NCI-H1105 treated with DMSO at 0.1 percent for 48 hours (cell line): ENCODE results near the gene ASB11.
"Not testable (repeated sequence)": the region's sequence is repeated elsewhere in the genome, so short reads cannot be mapped to it uniquely, and the experiment has no call there.

Experiments used
- DNase-seq: peaks from one replicate; lab custom pipeline; 2025; lab: John Stamatoyannopoulos, UW

Gene ASB11

DNA sequence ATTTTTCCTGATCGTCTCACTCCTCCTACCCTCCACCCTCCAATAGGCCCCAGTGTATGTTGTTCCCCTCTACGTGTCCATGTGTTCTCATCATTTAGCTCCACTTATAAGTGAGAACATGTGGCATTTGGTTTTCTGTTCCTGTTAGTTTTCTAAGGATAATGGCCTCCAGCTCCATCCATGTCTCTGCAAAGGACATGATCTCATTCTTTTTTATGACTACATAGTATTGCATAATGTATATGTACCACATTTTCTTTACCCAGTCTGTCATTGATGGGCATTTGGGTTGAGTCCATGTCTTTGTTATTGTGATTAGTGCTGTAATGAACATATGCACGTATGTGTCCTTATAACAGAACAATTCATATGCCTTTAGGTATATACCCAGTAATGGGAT is 9.5 kb downstream of the ASB11 start:
- not testable (repeated sequence) for DNase-seq

- no peak for DNase-seq
Measured at GRCh38 chrX:15301924-15302323, 13.5 kb downstream of the ASB11 start.

DNA sequence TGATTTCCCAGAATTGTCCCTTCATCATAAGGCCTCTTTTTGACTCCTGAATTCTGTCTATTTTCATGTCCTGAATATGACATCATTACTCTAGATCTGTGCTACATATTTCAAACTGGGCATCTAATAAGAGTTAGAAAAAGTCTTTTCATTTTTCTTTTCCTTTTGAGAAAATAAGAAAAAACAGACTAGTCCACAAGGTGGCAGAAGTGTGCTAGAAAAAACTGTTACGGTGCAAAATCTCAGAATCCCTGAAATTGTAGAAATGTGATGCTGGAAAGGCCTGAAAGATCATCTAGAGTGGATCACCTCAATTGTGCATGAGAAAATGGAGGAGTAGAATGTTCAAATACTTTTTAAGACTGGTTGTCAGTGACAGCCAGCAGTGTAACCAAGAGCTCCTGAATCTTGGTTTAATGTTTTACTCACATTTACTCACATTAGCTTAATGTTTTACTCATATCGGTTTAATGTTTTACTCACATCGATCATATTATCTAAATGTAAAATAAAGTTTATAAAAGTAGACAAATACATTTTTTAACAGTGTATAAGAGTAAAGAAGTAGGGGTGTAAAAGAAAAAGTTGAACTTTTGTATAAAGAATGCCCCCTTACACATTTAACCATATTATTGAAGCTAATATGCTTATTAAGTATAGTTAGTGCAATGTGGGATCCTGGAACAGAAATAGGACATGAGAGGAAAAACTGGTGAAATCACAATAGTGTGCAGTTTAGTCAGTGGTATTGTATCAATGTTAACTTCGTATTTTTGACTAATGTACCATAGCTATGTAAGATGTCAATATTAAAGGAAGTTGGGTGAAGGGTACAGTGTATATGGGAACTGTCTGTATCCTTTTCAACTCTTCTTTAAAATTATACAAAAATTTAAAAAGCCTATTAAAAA is 15.2 kb downstream of the ASB11 start:
- DNase-seq = peak; percentile 19

DNA sequence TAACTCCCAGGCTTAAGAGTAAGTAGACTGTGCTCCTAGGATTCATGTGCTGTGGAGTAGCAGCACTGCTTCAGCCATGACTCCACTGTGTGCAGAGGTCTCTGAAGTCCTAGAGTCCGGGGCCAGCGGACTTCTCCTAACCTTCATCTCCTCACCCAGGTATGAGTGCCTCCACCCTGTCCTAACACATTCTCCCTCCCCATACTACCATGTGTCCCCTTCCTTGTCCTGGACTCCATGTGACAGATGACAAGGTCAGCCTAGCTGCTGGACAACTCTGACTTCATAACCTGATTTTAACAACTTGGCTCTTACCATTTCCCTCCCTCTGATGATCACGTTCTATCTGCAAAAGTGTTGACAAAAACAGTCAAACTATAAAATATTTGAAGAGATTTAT is 16.7 kb downstream of the ASB11 start:
- no peak for DNase-seq

DNA sequence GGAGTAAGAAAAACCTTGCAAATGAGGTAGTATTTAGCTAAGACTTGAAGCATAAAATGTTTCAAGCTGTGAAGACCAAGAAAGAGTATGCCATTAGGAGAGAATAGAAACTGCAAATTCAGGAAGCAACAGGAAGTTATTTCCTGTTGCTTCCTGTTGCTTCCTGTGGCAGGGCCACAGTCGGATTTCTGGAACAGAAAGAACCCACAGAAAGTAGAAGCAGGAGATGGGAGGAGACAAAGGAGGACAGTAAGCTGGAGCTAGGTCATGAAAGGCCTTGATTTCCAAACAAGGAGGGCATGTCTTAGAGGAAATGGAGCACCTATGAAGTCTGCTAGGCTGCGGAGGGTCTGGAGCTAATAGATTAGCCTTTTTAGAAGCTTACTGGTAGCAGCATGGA is 17.2 kb downstream of the ASB11 start:
- DNase-seq = no peak

DNA sequence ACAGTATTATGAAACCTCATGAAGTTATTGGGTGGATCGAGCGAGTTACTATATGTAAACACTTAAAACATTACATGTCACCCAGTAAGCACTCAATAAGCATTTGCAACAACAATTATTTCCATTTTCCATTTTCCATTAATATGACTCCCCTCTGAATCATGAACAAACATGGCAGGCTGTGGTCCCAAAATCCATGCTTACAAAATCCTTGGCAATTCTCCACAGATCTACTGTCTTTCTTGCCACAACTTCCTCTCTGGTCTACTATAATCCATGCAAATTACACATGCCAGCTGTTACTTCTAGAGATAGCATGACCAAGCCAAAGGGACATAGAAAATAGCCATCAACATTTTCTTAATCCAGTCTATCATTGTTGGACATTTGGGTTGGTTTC is 22.0 kb downstream of the ASB11 start:
- DNase-seq = no peak

DNA sequence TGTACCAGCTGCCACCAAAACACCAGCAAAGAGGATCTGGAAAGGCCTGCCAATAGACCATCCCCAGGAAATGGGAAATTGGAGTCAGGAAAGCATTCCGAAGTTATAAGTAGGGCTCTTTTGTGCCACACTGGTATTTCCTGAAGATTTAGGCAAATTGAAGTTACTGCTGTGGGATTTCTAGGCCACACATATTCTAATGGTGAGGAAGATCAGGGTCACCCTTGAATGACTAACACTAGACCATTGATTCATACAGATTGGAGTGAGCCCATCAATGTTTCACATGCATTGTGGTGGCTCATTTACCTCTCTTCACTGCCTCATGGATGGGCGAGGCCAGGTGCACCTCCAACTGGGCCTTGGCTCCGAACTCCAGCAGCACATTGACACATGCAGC is 22.6 kb downstream of the ASB11 start:
- no peak for DNase-seq

- DNase-seq = no peak
Measured at GRCh38 chrX:15277604-15278003, 37.8 kb downstream of the ASB11 start.

GRCh38 chrX:15274946-15275345 is 40.5 kb downstream of the ASB11 start:
- DNase-seq = no peak

DNA sequence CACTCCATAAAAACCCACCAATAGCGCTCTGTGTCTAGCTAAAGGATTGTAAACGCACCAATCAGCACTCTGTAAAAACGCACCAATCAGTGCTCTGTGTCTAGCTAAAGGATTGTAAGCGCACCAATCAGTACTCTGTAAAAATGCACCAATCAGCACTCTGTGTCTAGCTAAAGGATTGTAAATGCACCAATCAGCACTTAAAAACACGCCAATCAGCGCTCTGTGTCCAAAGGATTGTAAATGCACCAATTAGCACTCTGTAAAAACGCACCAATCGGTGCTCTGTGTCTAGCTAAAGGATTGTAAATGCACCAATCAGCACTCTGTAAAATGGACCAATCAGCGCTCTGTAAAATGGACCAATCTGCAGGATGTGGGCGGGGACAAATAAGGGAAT is 42.2 kb downstream of the ASB11 start:
- not testable (repeated sequence) for DNase-seq

DNA sequence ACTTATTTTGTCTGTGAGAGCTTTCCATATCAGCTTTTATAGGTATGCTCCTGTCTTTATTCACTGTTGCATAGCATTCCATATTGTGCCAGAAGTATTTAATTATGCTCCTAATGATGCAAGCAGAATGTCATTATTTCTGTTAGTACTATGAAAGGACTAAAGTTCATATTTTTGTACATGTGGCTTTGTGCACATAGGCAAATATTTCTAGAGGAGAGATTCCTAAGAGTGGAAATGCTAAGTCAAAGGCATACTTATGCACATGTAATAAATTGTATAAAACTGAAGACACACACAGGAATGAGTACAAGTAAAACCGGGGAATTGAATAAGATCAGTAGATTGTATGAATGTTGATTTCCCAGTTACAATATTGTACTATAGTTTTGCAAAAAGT is 43.7 kb downstream of the ASB11 start:
- no peak for DNase-seq

DNA sequence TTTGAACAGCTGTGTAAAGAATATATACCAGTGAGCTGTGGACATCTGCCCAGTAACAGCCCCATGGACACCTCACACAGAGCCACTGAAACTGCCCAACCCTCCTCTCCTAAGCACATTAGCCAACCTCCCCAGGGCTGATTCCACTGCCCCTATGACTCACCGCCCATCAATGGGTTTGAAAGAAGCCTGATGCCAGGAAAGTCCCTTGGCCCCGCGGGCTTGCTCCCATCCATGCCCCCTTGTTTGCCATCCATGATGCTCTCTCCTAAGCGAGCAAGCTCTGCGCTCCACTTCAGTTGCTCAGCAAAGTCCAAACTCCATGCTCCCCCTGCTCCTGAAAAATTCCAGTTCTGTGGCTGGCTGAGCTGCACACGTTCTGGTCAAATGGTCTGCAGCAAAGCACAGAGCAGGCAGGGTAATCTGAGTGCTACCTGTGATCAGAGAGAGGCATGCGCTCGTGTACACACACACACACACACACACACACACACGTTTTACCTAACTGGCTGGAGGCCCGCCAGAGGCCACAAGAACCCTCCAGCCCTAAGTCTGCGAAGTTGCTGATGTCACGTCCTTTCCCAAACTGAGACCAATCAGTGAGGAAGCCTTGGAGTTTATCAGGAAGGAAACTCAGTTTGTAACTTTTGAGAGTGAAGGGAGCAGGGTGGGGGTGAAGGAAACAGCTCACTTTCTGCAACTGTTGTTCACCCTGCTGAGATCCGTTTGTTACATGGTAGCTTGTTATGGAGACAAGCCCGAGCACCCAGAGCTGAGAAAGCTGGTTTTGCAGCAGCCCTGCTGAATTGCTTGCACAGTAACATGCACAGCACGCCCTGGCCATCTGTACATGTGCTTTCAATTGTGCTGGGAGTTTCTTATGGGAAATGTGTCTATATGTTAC is 45.6 kb downstream of the ASB11 start, which contains the start of gene ASB9:
Gene ASB9 (minus strand): TSS at position 466 of the 904 bp plus-strand sequence. CDS start 209 bp downstream, at position 257.
- no peak for DNase-seq

- DNase-seq = no peak
Measured at GRCh38 chrX:15269120-15269519, 46.3 kb downstream of the ASB11 start.

GRCh38 chrX:15254852-15255251 is 60.6 kb downstream of the ASB11 start:
- no peak for DNase-seq

DNA sequence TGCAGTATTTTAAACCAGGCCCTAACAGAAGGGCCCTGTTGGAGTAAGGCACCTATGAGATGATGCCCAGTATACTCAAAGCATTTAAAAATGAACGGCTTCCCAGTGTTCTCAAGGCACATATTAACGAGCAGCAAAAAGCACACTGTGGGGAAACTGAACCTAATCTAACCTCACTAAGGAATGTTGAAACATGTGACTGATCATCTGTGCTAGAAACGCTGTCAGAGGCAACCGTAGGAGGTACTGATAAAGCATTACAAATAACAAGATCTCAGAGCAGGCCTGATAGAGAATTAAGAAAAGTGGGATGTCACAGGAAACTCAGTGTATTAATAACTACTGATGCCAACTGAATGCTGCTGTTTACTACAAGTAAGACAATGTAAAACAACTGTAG is 69.5 kb downstream of the ASB11 start:
- DNase-seq = no peak

DNA sequence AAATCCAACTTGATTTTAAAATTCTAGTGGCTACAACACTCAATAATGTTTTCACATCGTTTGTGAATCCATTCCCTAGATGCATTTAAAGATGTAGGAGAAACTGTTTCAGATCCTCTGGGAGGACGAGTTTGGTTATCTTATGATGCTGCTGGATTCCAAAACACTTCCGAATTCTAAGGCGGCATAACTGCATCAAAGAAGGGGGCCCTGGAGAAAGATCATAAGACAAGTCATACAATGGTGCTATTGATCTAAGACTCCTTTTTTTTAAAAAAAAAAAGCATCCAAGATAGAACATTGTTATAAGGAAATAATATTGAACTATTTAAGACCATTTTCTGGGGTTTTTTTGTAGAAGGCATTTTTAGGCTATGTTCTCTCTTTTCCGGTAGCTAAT is 71.0 kb downstream of the ASB11 start:
- DNase-seq = no peak

DNA sequence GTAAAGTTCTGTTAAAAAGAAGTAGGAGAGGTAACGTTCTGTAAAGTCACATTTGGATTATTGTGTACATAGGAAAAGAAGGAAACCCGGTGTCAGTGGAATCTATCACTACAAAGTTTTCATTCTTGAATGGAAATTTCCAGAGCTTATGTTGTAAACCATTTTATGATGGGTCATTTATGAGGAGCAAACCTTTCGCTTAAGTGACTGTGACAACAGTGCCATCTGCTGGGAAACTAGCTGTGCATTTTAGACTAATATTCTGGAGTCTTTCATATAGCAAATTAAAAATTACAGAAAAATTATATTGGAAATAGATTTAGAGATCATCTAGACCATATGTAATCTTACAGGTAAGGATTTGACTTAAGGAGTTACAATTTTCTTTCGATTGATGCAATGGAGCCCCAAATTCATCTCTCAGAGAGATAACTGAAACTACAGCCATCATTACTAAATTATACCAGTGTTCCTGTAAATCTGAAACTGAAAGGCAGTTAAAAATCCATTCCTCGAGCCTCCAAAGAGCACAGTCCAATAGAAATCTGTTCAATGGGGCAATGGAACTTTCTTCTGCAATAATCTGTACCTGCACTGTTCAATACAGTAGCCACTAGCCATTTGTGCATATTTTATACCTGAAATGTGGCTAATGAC is 72.4 kb downstream of the ASB11 start:
- DNase-seq = peak; percentile 47

DNA sequence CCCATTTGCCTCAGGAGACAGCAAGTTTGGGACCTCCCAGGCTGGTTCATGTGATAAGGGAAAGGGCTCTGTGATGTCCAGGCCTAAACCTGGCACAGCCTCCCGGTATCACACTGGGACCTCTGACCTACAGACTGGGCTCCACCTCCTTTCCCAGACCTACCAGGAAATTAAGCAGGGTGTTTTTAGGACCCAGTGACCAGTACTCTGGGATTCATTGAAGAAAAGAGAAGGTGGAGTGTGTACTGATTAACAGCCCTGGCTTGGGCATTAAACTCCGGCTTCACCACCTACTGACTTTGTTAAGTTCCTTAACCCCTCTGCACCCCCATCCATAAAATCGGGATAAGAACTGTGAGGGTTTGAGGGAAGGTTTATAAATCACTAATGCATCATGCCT is 74.1 kb downstream of the ASB11 start:
- DNase-seq = no peak

GRCh38 chrX:15240414-15240813 is 75.0 kb downstream of the ASB11 start:
- no peak for DNase-seq

GRCh38 chrX:15236146-15236545 is 79.3 kb downstream of the ASB11 start:
- DNase-seq = no peak

- no peak for DNase-seq
Measured at GRCh38 chrX:15235001-15235400, 80.4 kb downstream of the ASB11 start.

- DNase-seq = no peak
Measured at GRCh38 chrX:15233416-15234015, 81.9 kb downstream of the ASB11 start.
